Stimulated activated CD4-positive, alpha-beta T cell treated with anti-CD3 and anti-CD28 coated beads, TNF-alpha, amount 100 ng/mL, for 1 hour (primary cell): Measurements from ENCODE around the gene ANKEF1.

Source experiments
- DNase-seq, 3 donors: peaks; one replicate each; pipeline ENCODE4 v3.0.0-alpha.2; 2020; ENCODE audit warnings: low read depth in 3 of 3, low spot score in 1 of 3

ANKEF1 gene

GRCh38 chr20:10034717-10035571, at the start of gene ANKEF1:
ANKEF1 (plus strand) TSS chr20:10034987; CDS start chr20:10038302, 3,315 bp downstream.
- DNase-seq, result peak; percentile 45 to 55 (median 47)

- no peak for DNase-seq
Measured at GRCh38 chr20:9985281-9985680, 49.5 kb upstream of the ANKEF1 start.

- no peak for DNase-seq
Measured at GRCh38 chr20:9985773-9986172, 49.0 kb upstream of the ANKEF1 start.

- no peak for DNase-seq
Measured at GRCh38 chr20:9989066-9989724, 45.6 kb upstream of the ANKEF1 start.

GRCh38 chr20:9993137-9993536, 41.6 kb upstream of the ANKEF1 start:
- DNase-seq, result no peak

- no peak for DNase-seq
Measured at GRCh38 chr20:9994676-9995075, 40.1 kb upstream of the ANKEF1 start.

GRCh38 chr20:9995510-9996272, 39.1 kb upstream of the ANKEF1 start:
- DNase-seq, result no peak

- no peak for DNase-seq
Measured at GRCh38 chr20:9996944-9997343, 37.8 kb upstream of the ANKEF1 start.

GRCh38 chr20:9999645-10000044, 35.1 kb upstream of the ANKEF1 start:
- no peak for DNase-seq

GRCh38 chr20:10002866-10003265, 31.9 kb upstream of the ANKEF1 start:
- DNase-seq, result no peak

GRCh38 chr20:10004900-10005299, 29.9 kb upstream of the ANKEF1 start:
- no peak for DNase-seq

- DNase-seq, result no peak
Measured at GRCh38 chr20:10005885-10006284, 28.9 kb upstream of the ANKEF1 start.

- DNase-seq, result no peak
Measured at GRCh38 chr20:10006447-10007090, 28.2 kb upstream of the ANKEF1 start.

- DNase-seq, result no peak
Measured at GRCh38 chr20:10007158-10007557, 27.6 kb upstream of the ANKEF1 start.

- no peak for DNase-seq
Measured at GRCh38 chr20:10007747-10008146, 27.0 kb upstream of the ANKEF1 start.

- DNase-seq, result no peak
Measured at GRCh38 chr20:10012464-10012863, 22.3 kb upstream of the ANKEF1 start.

- no peak for DNase-seq
Measured at GRCh38 chr20:10014431-10014830, 20.4 kb upstream of the ANKEF1 start.

- DNase-seq, result no peak
Measured at GRCh38 chr20:10020937-10021336, 13.8 kb upstream of the ANKEF1 start.

- DNase-seq, result no peak
Measured at GRCh38 chr20:10022625-10023024, 12.2 kb upstream of the ANKEF1 start.

GRCh38 chr20:10023911-10024310, 10.9 kb upstream of the ANKEF1 start:
- DNase-seq, result no peak
